HG02759 (cell line): ENCODE data around the gene ADAM33.

Experiments
- ATAC-seq: cut with Tn5 transposase; IDR thresholded peaks from one replicate; pipeline ENCODE4 v1.9.1; 2021; ENCODE audit warnings: mild to moderate bottlenecking, moderate library complexity; ENCODE audit not compliant: unreplicated experiment

ADAM33 gene

GRCh38 chr20:3651204-3651962, 30.4 kb downstream of the ADAM33 start:
- no peak for ATAC-seq

- ATAC-seq = no peak
Observed at GRCh38 chr20:3648951-3649350, 32.9 kb downstream of the ADAM33 start.

GRCh38 chr20:3647473-3647872, 34.3 kb downstream of the ADAM33 start:
- ATAC-seq = no peak

GRCh38 chr20:3646651-3647050, 35.2 kb downstream of the ADAM33 start:
- ATAC-seq = no peak

GRCh38 chr20:3646067-3646440, 35.8 kb downstream of the ADAM33 start:
- no peak for ATAC-seq

- ATAC-seq = no peak
Observed at GRCh38 chr20:3645309-3646066, 36.3 kb downstream of the ADAM33 start.

GRCh38 chr20:3640259-3640658, 41.6 kb downstream of the ADAM33 start:
- ATAC-seq = no peak

- no peak for ATAC-seq
Observed at GRCh38 chr20:3635346-3635745, 46.5 kb downstream of the ADAM33 start.

- ATAC-seq = no peak
Observed at GRCh38 chr20:3633913-3634478, 47.8 kb downstream of the ADAM33 start.

GRCh38 chr20:3632311-3633004, 49.4 kb downstream of the ADAM33 start:
- ATAC-seq = no peak

GRCh38 chr20:3631534-3631933, 50.3 kb downstream of the ADAM33 start:
- no peak for ATAC-seq

GRCh38 chr20:3630429-3630828, 51.4 kb downstream of the ADAM33 start:
- ATAC-seq = no peak

GRCh38 chr20:3629893-3630292, 51.9 kb downstream of the ADAM33 start:
- no peak for ATAC-seq

GRCh38 chr20:3628502-3629314, 53.1 kb downstream of the ADAM33 start:
- no peak for ATAC-seq

- no peak for ATAC-seq
Observed at GRCh38 chr20:3627476-3627875, 54.3 kb downstream of the ADAM33 start.

GRCh38 chr20:3622406-3622805, 59.4 kb downstream of the ADAM33 start:
- no peak for ATAC-seq

GRCh38 chr20:3621111-3621510, 60.7 kb downstream of the ADAM33 start:
- no peak for ATAC-seq
